Measurements from ENCODE around the gene ACP7. TPM values are rescaled to one million over a fixed set of nuclear protein-coding genes. Genes with fewer than 3 reads are reported as not detected.

Gene ACP7
- total and polyA plus RNA-seq, 2 donors (not counting 3 experiments of a cell fraction or from before 2014, with no cell fraction given), result 0.04 to 0.49 TPM

DNA sequence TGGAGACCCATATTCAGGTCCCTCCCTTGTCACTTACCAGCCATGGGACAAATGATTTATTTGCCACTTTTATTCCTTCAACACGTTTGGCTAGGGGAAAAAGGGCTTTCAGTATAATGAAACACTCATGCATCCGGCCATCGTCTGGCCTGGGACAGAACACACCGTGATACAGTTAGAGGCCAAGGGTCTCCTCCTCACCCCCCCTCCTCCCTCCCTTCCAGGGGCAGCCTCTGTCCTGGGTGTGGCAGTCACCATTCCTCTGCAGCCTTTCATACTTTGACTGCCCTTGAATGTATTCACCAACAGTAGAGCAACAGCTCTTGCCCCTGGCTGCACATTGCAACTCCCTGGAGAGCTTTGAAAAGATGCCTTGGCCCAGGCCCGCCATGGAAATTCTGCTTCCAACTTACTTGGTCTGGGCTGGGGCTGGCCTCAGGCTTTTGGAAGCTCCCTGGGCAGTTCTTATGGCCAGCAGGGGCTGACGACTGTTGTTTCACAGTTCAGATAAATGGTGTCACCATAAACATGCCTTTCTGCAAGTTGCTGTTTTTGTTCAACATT is 44.4 kb downstream of the ACP7 start:
- Histone ChIP-seq H3K4me1 (ENCODE audit: control insufficient read depth, extremely low read depth, insufficient read depth, low read length) (peaks cover 37% of the 10 kb centered on the region), H2AFZ (ENCODE audit: low read depth, low read length) (no peak overlapping the region), H3K4me3 (replicated peaks in 1 of 3; ENCODE audit: insufficient read depth in 1 of 3, low read depth in 1 of 3, low read length in 3 of 3) (no peak overlapping the region), H3K9ac (replicated peaks; ENCODE audit: extremely low read depth, insufficient read depth, low read length) (no peak overlapping the region), H3K9me3 (replicated peaks; ENCODE audit: control insufficient read depth, insufficient read depth, low read length) (no peaks in the 10 kb centered on the region), H3K27ac (ENCODE audit: insufficient read depth, low read depth, low read length) (no peak overlapping the region), H3K36me3 (ENCODE audit: control insufficient read depth in 2 of 2, extremely low read depth in 1 of 2, insufficient read depth in 2 of 2, low read length in 2 of 2) (no peaks in the 10 kb centered on the region), H3K79me2 (ENCODE audit: control insufficient read depth, insufficient read depth, low read length) (peaks cover 79% of the 10 kb centered on the region), H3K9me1 (replicated peaks; ENCODE audit: control insufficient read depth, extremely low read depth, insufficient read depth, low read length) (no peaks in the 10 kb centered on the region), H4K20me1 (replicated peaks; ENCODE audit: control insufficient read depth, extremely low read depth, insufficient read depth, low read length) (no peaks in the 10 kb centered on the region), H3K27me3 (ENCODE audit: control insufficient read depth in 2 of 2, insufficient read depth in 2 of 2, low read length in 2 of 2) (no peaks in the 10 kb centered on the region), H3K4me2 (ENCODE audit: insufficient read depth, low read length) (no peak overlapping the region)
- DNase-seq (ENCODE audit: low read depth, low spot score) (no peak), FAIRE-seq (no peak)
- ChIA-PET CTCF (interaction anchor here (1.0 to 1.9 kb wide), 4 partner anchors 10 to 58 kb away, joined by 3 to 6 read pairs (median 4); no protein-coding TSS in a partner anchor), POLR2A (no interaction called here)
- dilution Hi-C loops (cut with MboI; ENCODE audit: extremely low pct_ligation_motif_present, low sequenced_read_pairs), result no loop called here
- TF ChIP-seq POLR2AphosphoS5 (IDR thresholded peaks at IDR 0.05; ENCODE audit: insufficient read depth, low read depth, low read length) (no peak), MYC (IDR thresholded peaks at IDR 0.05; ENCODE audit: low read depth, low read length) (no peak), JUN (IDR thresholded peaks at IDR 0.05; ENCODE audit: borderline replicate concordance, insufficient read depth, insufficient read length, low read depth) (no peak), GATA2 (IDR thresholded peaks at IDR 0.05; ENCODE audit: insufficient read depth, insufficient read length, low read depth, low read length) (no peak), FOS (IDR thresholded peaks at IDR 0.05; ENCODE audit: borderline replicate concordance, insufficient read depth, low read length) (no peak), EZH2 (IDR thresholded peaks at IDR 0.05; ENCODE audit: borderline replicate concordance, low read depth, low read length, severe bottlenecking) (no peak), POLR2A (IDR thresholded peaks at IDR 0.05; ENCODE audit: low read depth, low read length) (no peak)
- TF ChIP-seq, protein P1, sequence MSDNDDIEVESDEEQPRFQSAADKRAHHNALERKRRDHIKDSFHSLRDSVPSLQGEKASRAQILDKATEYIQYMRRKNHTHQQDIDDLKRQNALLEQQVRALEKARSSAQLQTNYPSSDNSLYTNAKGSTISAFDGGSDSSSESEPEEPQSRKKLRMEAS (IDR thresholded peaks at IDR 0.05; ENCODE audit: insufficient read depth, insufficient read length), result no peak
- TF ChIP-seq, protein P2, sequence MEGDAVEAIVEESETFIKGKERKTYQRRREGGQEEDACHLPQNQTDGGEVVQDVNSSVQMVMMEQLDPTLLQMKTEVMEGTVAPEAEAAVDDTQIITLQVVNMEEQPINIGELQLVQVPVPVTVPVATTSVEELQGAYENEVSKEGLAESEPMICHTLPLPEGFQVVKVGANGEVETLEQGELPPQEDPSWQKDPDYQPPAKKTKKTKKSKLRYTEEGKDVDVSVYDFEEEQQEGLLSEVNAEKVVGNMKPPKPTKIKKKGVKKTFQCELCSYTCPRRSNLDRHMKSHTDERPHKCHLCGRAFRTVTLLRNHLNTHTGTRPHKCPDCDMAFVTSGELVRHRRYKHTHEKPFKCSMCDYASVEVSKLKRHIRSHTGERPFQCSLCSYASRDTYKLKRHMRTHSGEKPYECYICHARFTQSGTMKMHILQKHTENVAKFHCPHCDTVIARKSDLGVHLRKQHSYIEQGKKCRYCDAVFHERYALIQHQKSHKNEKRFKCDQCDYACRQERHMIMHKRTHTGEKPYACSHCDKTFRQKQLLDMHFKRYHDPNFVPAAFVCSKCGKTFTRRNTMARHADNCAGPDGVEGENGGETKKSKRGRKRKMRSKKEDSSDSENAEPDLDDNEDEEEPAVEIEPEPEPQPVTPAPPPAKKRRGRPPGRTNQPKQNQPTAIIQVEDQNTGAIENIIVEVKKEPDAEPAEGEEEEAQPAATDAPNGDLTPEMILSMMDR (IDR thresholded peaks at IDR 0.05; ENCODE audit: extremely low read depth in 1 of 2, insufficient read depth in 1 of 2, low read depth in 1 of 2, low read length in 2 of 2), result no peak
- intact Hi-C loops (cut with micrococcal nuclease), result loop anchor here (5.0 to 10.0 kb wide), 2 partner anchors 264 to 406 kb away; partner anchors contain the start of genes EID2B, MED29 and PAF1
- BruUV-seq (replicated peaks), result no TSS peak
